IMR-90 (cell line): Measurements from ENCODE around the gene PGAP1.

ENCODE experiments used
- CTCF ChIP-seq: conservative IDR thresholded peaks from 2 replicates; pipeline ENCODE4 v1.5.1; 2012; ENCODE audit warnings: mild to moderate bottlenecking, low read depth, low read length, improper control_type of control experiment
- FOS ChIP-seq: fragments of 150-350 bp; IDR thresholded peaks from 2 replicates; pipeline ENCODE4 v1.6.1; 2016; ENCODE audit warnings: low read depth, low read length
- MAZ ChIP-seq: IDR thresholded peaks from 2 replicates; pipeline ENCODE4 v1.6.1; 2012; ENCODE audit warnings: low read depth, mild to moderate bottlenecking, low read length, improper control_type of control experiment, moderate library complexity, borderline replicate concordance
- POLR2A ChIP-seq: IDR thresholded peaks from 2 replicates; pipeline ENCODE4 v1.6.1; 2012; ENCODE audit warnings: mild to moderate bottlenecking, low read depth, low read length
- RAD21 ChIP-seq: IDR thresholded peaks from 2 replicates; pipeline ENCODE4 v1.6.1; 2012; ENCODE audit warnings: low read length, improper control_type of control experiment
- RFX5 ChIP-seq: IDR thresholded peaks from 2 replicates; pipeline ENCODE4 v1.8.0; 2012; ENCODE audit warnings: low read depth, mild to moderate bottlenecking, low read length, moderate library complexity
- SMC3 ChIP-seq: fragments of 150-350 bp; IDR thresholded peaks from 2 replicates; pipeline ENCODE4 v1.6.1; 2016; ENCODE audit warnings: low read depth, mild to moderate bottlenecking, antibody characterized with exemption, low read length, moderate library complexity
- USF2 ChIP-seq: fragments of 150-350 bp; IDR thresholded peaks from 2 replicates; pipeline ENCODE4 v1.6.1; 2017; ENCODE audit warnings: mild to moderate bottlenecking, antibody characterized with exemption, low read length, low read depth

GRCh38 chr2:196959734-196960338, 33.3 kb upstream of the PGAP1 start:
- TF ChIP-seq CTCF (no peak), POLR2A (no peak), RAD21 (no peak), RFX5 (no peak), MAZ (no peak), USF2 (peak; percentile 37; the same call in 1 of the 2 replicates), SMC3 (no peak), FOS (no peak)
